Kidney tubule cell (primary cell): Measurements from ENCODE around the gene CYTH3.

Source experiments
- DNase-seq: peaks from one replicate; pipeline ENCODE4 v3.0.0-alpha.2; 2018; ENCODE audit warnings: low spot score

CYTH3 gene

DNA sequence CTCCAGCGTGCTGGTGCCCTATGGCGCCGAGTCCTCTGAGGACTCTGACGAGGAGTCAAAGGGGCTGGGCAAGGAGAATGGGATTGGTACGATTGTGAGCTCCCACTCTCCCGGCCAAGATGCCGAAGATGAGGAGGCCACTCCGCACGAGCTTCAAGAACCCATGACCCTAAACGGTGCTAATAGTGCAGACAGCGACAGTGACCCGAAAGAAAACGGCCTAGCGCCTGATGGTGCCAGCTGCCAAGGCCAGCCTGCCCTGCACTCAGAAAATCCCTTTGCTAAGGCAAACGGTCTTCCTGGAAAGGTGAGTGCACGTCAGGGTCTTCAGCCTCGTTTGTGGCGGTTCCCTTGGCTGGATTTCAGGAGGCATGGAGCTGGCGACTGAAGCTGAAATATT, 122.4 kb downstream of the CYTH3 start:
- no peak for DNase-seq

DNA sequence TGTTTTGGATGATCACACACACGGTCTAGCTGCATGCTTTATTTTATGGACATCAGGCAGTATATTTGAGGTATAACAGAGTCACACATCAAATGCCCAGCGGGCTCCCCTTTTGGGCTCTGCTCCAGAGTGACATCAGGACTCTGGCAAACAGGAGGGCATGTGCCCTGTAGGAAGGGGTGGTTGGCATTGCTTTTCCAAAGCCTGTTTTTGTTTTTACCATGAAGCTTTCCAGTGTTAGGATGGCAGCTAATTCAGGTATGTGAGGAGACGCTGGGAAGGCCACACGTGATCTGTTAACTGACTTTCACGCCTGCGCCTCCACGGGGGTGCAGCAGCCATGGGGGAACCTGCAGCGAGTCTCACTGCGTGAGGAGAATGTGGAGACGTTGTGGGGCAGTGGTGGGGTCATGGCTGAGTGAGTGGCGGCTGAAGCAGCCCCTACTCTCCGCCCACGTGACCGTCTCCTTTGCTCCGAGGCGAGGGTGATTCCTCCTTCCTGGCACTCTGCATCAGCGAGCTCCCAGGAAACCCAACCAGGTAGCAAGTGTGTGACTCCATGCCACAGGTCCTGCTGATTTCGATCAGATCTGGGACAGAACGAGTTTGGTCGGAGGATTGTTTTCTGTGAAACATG, 123.6 kb downstream of the CYTH3 start:
- DNase-seq, result peak; percentile 14

DNA sequence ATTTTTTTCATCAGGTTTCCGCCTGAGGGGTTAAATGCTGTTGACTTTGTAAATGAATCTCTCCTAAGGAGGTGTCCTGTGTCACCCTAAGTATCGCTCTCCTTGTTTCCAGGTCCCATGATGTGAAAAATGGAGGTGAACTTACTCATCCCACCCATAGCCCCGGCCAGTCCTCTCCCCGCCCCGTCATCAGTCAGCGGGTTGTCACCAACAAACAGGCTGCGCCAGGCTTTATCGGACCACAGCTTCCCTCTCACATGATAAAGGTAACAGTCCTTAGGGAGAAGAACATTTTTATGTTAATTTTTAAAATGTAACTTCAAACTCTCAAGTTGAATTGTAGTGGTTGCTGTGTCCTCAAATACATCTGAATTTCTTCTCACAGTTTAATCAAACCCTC, 124.8 kb downstream of the CYTH3 start:
- no peak for DNase-seq

DNA sequence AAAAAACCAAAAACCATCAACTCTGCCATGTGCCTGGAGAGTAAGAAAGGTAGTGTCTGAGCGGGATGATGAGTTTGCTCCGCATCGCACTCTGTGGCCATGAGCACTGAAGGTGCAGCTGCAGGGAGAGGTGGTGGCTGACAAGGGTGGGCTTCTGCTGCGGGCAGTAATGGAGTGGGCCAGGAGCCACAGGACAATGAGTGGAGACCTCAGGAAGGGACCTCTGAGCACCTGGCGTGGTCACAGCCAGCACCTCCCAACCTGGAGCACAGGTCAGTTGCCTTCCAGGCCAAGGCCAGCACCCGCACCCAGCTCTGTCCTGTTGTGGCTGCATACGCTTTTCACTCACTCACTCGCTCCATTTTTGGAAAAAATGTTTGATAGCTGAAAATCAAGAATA, 125.8 kb downstream of the CYTH3 start:
- no peak for DNase-seq

DNA sequence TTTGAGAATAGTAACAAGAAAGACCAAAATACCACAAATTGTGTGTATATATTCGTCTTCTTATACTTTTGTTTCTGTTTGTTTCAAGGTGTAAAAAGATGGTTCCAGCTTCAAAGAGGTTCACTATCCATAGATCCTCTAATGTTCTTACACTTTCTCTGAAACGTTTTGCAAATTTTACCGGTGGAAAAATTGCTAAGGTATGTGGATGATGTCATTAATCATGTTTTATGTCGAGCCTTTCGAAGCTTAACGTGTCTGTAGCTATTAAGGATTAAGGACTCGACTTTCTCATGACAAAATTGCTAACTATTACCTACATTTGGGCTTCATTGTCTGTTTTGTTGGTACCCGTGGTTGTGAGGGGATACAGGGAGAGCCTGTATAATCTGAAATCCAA, 128.4 kb downstream of the CYTH3 start:
- DNase-seq, result no peak

DNA sequence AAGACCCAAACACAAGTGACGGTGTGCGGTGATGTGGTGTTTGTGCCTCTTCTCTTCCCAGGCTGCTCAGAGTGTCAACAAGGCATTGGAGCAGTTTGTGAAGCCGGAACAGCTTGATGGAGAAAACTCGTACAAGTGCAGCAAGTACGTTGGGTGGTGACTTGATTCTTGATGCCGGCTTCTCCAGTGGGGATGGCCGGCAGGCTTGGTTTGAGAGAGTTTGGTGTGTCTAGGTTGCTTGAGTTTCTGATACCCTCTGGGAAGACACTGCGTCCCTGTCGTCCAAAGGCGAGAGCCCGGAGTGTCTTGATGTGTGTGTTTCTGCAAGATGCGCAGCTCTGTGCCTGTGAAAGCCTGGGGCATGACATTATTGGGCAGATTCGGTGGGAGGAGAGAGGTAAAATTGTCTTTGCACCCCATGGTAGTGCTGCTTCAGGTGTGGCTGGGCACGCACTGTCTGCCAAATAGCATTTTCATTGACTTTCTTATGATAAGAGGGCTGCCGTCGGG, 129.5 kb downstream of the CYTH3 start:
- DNase-seq, result no peak

DNA sequence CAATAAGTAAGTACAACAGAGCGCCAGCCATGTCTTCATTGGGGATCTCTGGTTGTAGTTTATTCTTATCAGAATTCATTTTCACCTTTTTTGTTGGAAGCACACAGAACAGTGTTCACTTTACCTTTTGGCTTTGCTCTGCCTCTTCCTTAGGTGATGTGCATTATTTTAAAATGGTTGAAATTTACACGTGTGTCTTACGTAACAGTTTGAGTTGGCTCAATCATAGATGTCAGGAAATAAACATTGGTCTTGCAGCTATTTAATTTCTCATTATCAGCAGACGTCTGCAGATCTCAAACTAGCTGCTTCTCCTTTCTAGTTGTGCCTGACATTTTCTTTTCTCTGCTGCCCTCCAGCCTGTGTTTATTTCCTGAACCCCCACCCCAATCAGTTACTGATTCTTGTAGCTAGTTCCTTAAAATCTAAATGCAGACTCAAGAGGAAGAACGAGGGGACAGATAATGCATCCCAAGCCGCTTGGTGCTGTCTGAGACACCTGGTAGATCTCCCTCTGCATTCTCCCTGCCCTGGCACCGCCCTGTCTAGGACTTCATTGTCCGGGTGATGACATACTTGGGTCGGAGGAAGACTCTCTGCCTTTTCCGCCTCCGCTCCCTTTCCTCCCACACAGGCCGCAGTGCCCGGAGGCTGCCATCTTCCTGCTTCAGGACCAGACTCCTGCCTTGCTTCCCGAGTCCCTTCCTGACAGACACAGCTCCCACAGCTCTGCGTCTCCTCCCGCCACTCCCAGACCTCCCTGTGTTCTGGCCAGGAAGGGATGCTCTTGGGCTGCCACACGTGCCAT, 133.0 kb downstream of the CYTH3 start:
- DNase-seq, result no peak

DNA sequence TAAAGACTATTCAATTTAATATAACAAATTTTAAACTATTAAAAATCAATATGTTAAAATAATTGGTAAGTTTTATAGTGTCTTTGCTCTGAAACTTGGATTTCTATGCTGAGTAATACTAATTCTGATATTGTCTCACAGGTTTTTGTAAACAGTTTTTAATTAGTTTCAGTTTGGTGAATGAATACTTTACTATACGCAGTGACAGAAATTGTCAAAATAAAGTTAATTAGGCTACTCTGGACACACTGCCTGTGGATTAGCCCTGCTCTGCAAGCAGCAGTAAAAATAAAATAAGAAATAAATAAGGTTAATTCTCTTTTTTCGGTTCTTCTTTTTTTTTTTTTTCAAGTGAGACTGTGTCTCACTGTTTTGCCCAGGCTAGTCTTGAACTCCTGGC, 135.9 kb downstream of the CYTH3 start:
- DNase-seq, result no peak

DNA sequence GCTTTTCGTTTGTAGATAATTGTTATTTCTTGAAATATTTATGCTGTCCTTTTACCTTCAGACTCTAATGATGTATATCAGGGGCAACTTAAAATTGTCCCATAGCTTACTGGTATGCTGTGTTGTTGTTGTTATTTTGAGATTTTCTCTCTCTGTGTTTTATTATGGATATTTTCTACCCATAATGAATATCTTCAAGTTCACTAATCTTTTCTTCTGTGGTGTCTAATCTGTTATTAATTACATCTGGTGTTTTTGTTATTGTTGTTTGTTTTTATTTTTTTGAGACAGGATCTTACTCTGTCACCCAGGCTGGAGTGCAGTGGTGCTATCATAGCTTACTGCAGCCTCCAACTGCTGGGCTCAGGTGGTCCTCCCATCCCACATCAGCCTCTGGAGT, 139.2 kb downstream of the CYTH3 start:
- DNase-seq, result no peak

DNA sequence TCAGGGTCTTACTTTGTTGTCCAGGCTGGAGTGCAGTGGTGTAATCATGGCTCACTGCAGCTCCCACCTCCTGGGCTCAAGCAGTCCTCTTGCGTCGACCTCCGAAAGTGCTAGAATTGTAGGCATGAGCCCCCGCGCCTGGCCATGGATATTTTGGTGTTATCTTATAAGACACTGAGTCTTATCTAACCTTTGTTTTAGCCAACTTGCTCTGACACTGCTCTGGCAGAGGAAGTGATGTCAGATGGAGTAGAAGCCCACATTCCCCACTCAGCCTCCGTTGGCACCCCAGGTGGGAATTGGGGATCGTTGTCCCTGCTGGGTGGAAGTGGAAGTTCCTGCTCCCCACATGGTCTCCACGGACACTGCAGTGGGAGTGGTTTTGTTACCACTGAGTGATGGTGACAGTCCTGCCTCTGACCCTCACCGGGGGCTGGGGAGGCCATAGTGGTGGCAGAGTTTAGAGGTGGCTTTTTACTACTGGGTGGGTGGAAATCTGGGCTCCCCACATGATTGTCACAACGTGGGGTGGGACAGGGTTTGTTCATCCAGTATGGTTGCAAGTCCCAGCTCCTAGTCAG, 142.3 kb downstream of the CYTH3 start:
- DNase-seq, result no peak

DNA sequence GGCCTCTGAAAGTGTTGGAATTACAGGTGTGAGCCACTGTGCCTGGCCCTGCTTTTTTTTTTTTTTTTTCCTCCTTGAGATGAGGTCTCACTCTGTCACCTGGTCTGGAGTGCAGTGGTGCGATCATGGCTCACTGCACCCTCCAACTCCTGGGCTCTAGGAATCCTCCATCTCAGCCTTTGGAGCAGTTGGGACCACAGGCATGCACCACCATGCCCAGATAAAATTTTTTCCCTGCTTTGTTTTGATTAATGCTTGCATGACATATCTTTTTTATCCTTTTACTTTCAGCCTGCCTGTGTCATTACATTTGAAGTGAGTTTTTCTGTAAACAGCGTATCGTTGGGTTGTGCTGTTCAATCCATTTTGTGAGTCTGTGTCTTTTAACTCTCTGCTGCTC, 144.2 kb downstream of the CYTH3 start:
- no peak for DNase-seq

DNA sequence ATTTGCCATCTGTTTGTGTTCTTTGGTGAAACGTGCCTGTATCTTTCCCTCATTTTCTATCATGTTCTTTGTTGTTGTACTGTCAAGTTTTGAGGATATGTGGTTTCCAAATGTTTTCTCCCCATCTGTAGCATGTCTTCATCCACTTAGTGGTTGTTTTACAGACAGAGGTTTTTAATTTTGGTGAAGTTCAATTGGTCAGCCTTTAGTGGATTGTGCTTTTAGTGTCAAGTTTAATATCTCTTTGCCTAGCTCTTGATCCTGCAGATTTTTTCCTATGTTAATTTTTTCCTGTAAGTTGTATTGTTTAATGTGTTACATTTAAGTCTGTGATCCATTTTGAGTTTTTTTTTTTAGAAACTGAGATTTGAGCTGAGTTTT, 145.3 kb downstream of the CYTH3 start:
- DNase-seq, result no peak

DNA sequence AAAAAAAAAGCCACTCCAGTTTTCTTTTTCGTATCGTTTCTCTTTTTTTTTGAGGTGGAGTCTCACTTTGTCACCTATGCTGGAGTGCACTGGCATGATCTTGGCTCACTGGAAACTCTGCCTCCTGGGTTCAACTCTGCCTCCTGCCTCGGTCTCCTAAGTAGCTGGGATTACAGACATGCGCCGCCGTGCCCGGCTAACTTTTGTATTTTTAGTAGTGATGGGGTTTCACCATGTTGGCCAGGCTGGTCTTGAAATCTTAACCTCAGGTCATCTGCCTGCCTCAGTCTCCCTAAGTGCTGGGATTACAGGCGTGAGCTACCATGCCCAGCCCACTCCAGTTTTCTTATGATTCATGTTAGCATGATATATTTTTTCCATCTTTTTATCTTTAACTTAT, 148.6 kb downstream of the CYTH3 start:
- DNase-seq, result no peak

DNA sequence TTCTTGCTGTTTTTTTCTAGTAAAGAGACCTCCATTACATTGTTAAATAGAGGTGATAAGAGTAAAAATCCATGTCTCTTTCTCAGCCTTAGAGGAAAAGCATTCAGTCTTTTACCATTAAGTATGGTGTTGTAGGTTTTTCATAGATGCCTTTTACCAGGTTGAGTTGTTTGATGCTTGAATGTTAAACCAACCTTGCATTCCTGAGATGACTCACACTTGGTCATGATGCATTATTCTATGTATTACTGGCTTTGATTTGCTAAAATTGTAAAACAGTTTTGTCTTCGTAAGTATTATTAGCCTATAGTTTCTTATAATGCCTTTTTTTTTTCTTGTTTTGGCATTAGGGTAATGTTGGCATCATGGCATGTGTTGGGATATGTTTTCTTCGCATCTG, 151.3 kb downstream of the CYTH3 start:
- peak; percentile 40 for DNase-seq

DNA sequence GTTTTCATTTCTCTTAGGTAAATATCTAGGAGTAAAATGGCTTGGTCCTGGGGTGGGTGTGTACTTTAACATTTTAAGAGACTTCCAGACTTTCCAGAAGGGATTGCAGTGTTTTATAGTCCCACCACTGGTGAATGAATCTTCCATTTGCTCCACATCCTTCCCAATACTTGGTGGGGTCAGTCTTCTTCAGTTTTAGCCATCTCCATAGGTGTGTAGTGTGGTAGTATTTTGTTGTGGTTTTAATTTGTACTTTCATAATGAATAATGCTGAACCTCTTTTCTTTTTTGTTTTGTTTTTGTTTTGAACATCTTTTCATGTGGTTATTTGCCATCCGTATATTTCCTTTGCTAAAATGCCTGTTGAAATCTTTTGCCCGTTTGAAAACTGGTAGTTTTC, 154.9 kb downstream of the CYTH3 start:
- DNase-seq, result no peak

DNA sequence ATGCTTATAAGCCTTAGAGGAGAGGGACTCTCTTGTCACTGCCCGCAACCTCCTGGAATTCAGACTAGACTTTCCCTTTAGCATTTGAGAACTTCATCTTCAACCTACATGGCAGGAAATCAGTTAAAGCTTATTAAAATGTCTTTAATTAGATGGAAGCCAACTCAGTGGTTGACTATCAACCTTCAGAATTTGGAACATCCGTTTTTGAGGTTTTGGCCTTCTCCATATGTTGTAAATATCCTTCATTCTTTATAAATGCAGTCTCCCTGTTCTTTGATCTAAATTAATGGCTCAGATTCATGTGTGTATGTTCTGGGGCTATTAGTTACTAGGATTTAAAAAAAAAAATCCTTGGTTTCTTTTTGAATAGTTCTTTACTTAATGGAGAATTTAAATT, 156.2 kb downstream of the CYTH3 start:
- DNase-seq, result no peak
